MCF 10A (cell line): Measurements from ENCODE around the gene MRPS27. TPM values are rescaled to one million over a fixed set of nuclear protein-coding genes. Genes with fewer than 3 reads are reported as not detected.
A peak's percentile ranks its signal among the peaks of the same experiment; 100 is the strongest.

ENCODE experiments used
- BruUV-seq: library from RNA; stranded (reverse); fragments of 400-500 nt; replicated peaks from 2 replicates; lab custom pipeline; 2021; lab: Mats Ljungman, UMichigan
- CTCF ChIA-PET: fragments of 300-600 bp; sonication (Branson Sonifier 250); formaldehyde crosslinking; extraction: SDS; loops from one replicate; lab custom pipeline; 2021; ENCODE audit warnings: antibody characterized with exemption, inconsistent platforms; lab: Yijun Ruan, JAX
- POLR2A ChIA-PET: fragments of 300-600, 350-650 bp; sonication (Branson Sonifier 250); formaldehyde crosslinking; extraction: SDS; loops from one replicate; lab custom pipeline; 2020; ENCODE audit warnings: antibody characterized with exemption, inconsistent platforms; lab: Yijun Ruan, JAX
- DNase-seq: peaks from one replicate; pipeline ENCODE4 v3.0.0-alpha.2; 2018; ENCODE audit not compliant: unreplicated experiment
- H3K27ac Mint-ChIP-seq: one replicate; pipeline ENCODE4 v1.8.0; 2022; ENCODE audit warnings: mild to moderate bottlenecking, low read depth, mixed read lengths; ENCODE audit not compliant: unreplicated experiment
- H3K27me3 Mint-ChIP-seq: one replicate; pipeline ENCODE4 v1.8.0; 2022; ENCODE audit warnings: mixed read lengths; ENCODE audit not compliant: insufficient read depth, unreplicated experiment
- H3K36me3 Mint-ChIP-seq: one replicate; pipeline ENCODE4 v1.8.0; 2022; ENCODE audit warnings: mild to moderate bottlenecking, moderate library complexity, mixed read lengths; ENCODE audit not compliant: insufficient read depth, unreplicated experiment
- H3K4me1 Mint-ChIP-seq: one replicate; pipeline ENCODE4 v1.8.0; 2022; ENCODE audit warnings: mixed read lengths; ENCODE audit not compliant: insufficient read depth, unreplicated experiment
- H3K4me3 Mint-ChIP-seq: one replicate; pipeline ENCODE4 v1.8.0; 2022; ENCODE audit warnings: mild to moderate bottlenecking, moderate library complexity, mixed read lengths; ENCODE audit not compliant: unreplicated experiment
- H3K9me3 Mint-ChIP-seq: one replicate; pipeline ENCODE4 v1.8.0; 2022; ENCODE audit warnings: mixed read lengths; ENCODE audit not compliant: unreplicated experiment
- intact Hi-C: fragments of 100-400 bp; cut with micrococcal nuclease; formaldehyde crosslinking; loops from 2 replicates; pipeline ENCODE4 v1.14.1; 2022
- total RNA-seq: library from RNA; stranded (reverse); gene quantifications from 2 replicates; pipeline ENCODE4 v1.2.3, GENCODE V29; 2022
- TF ChIP-seq, protein P1 (sequence below): fragments of 200-600 bp; IDR thresholded peaks from one replicate; pipeline ENCODE4 v1.8.0; 2022; ENCODE audit warnings: antibody characterized with exemption, mild to moderate bottlenecking; ENCODE audit not compliant: unreplicated experiment

Gene MRPS27
- total RNA-seq, 1 experiment from 2014 or later = 68.5 TPM

DNA sequence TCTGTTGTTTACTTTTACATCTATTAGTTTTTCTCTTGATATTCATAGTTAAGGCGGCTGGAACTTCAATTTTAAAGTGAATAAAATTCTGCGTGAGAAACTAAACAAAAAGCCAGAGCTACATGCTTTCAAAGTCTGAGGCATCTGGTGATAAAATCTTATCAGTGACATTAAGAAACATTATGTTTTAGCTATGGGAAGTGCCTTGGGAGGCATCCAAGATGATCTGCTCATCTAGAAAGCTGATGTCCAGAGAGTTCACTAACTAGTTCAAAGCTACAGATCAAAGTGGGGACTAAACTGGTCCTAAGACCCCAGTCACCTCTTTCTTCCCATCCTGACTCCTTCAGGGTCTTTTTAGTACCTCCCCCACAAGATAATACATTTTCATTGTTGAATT lies 37.2 kb downstream of the MRPS27 start:
- intact Hi-C loops = no loop called here
- Mint-ChIP-seq H3K27ac (peak overlapping the region; percentile 91), H3K9me3 (no peaks in the 10 kb centered on the region), H3K4me3 (no peak overlapping the region), H3K27me3 (no peaks in the 10 kb centered on the region), H3K4me1 (peaks cover 33% of the 10 kb centered on the region), H3K36me3 (peaks cover 32% of the 10 kb centered on the region)
- ChIA-PET POLR2A (interaction anchor here (0.6 to 2.4 kb wide), 5 partner anchors 9 to 534 kb away, joined by 3 to 9 read pairs (median 3); no protein-coding TSS in a partner anchor), CTCF (interaction anchor here (0.7 to 1.9 kb wide), 2 partner anchors 10 to 26 kb away, joined by 3 to 6 read pairs; no protein-coding TSS in a partner anchor)
- no TSS peak for BruUV-seq
- no peak for DNase-seq
- TF ChIP-seq, protein P1, sequence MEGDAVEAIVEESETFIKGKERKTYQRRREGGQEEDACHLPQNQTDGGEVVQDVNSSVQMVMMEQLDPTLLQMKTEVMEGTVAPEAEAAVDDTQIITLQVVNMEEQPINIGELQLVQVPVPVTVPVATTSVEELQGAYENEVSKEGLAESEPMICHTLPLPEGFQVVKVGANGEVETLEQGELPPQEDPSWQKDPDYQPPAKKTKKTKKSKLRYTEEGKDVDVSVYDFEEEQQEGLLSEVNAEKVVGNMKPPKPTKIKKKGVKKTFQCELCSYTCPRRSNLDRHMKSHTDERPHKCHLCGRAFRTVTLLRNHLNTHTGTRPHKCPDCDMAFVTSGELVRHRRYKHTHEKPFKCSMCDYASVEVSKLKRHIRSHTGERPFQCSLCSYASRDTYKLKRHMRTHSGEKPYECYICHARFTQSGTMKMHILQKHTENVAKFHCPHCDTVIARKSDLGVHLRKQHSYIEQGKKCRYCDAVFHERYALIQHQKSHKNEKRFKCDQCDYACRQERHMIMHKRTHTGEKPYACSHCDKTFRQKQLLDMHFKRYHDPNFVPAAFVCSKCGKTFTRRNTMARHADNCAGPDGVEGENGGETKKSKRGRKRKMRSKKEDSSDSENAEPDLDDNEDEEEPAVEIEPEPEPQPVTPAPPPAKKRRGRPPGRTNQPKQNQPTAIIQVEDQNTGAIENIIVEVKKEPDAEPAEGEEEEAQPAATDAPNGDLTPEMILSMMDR = no peak

- CTCF ChIA-PET = interaction anchor here (0.7 to 1.9 kb wide), 4 partner anchors 11 to 109 kb away, joined by 3 to 6 read pairs (median 4); no protein-coding TSS in a partner anchor
- no peaks in the 10 kb centered on the region for H3K27me3 Mint-ChIP-seq
- POLR2A ChIA-PET = interaction anchor here (0.6 to 2.4 kb wide), 5 partner anchors 9 to 206 kb away, joined by 3 to 9 read pairs (median 3); no protein-coding TSS in a partner anchor
- no peak overlapping the region for H3K4me3 Mint-ChIP-seq
- TF ChIP-seq, protein P1 = no peak
- intact Hi-C loops = no loop called here
- H3K9me3 Mint-ChIP-seq = no peaks in the 10 kb centered on the region
- peaks cover 33% of the 10 kb centered on the region for H3K4me1 Mint-ChIP-seq
- peak overlapping the region; percentile 91 for H3K27ac Mint-ChIP-seq
- H3K36me3 Mint-ChIP-seq = peaks cover 32% of the 10 kb centered on the region
- TSS peak; percentile 91 for BruUV-seq
- DNase-seq = peak; percentile 58
Observed at GRCh38 chr5:72281764-72282499, 38.1 kb downstream of the MRPS27 start.

DNA sequence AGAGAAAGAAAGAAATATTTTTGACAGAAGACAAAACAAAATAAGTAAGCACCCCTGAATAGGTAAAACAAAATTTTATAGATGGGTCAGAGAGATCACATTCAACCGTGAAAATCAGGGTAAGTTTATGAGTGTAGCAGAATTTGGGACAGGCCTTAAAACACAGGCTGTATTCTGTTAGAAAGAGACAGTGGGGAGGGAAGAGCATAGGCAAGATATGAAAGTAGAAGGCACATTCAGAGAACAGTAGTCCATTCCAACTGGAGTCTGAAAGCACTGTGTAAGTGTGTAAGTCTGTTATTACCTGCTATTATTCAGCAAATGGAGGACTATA lies 38.6 kb downstream of the MRPS27 start:
- no TSS peak for BruUV-seq
- intact Hi-C loops = no loop called here
- peaks cover 2% of the 10 kb centered on the region for H3K9me3 Mint-ChIP-seq

More for the DNA sequence above, 38.6 kb downstream of the MRPS27 start:
- POLR2A ChIA-PET = interaction anchor here (1.2 to 2.4 kb wide), 2 partner anchors 27 to 694 kb away, joined by 3 to 9 read pairs; partner anchors contain the start of gene MCCC2
- Mint-ChIP-seq H3K36me3 (peaks cover 35% of the 10 kb centered on the region), H3K27me3 (no peaks in the 10 kb centered on the region), H3K4me3 (no peak overlapping the region), H3K4me1 (peaks cover 36% of the 10 kb centered on the region), H3K27ac (peak overlapping the region; percentile 91)
- no peak for DNase-seq
- TF ChIP-seq, protein P1 = no peak
- CTCF ChIA-PET = interaction anchor here (1.0 to 1.9 kb wide), 3 partner anchors 26 to 108 kb away, joined by 3 to 6 read pairs (median 5); no protein-coding TSS in a partner anchor
